Left colon (tissue), 2 donors: ENCODE measurements around the gene SPOCK1. TPM values are rescaled to one million over a fixed set of nuclear protein-coding genes. Genes with fewer than 3 reads are reported as not detected.
"Not testable (repeated sequence)": the region's sequence is repeated elsewhere in the genome, so short reads cannot be mapped to it uniquely, and the experiment has no call there.

Experiments used
- ATAC-seq: fragments of 200-7000 bp; cut with Tn5 transposase; one replicate; pipeline ENCODE4 v1.9.1; 2020; ENCODE audit warnings: mild to moderate bottlenecking, moderate library complexity
- DNase-seq, 2 donors: peaks; one replicate each; pipeline ENCODE4 v3.0.0-alpha.2; 2020
- intact Hi-C, 2 donors: fragments of 100-400 bp; cut with DNase I in 1 of 2; cut with micrococcal nuclease in 1 of 2; formaldehyde crosslinking; loops; one replicate each; pipeline versions ENCODE4 v1.11.2 to v1.14.0; 2022; cut with DNase I, micrococcal nuclease
- total RNA-seq, 2 donors: library from RNA; stranded (reverse); fragmentation: NEBNext Ultra II Directional; extraction: Animal tissue kit (Norgen Biotek cat#: 25700); gene quantifications; one replicate each; pipeline ENCODE4 v1.2.1, GENCODE V29; 2021
- donor health status: DM: no; HTN: no; CAD: no.
- donor health status: DM: yes; HTN: yes; CAD: no.

The SPOCK1 gene
- total RNA-seq, 2 donors from 2014 or later, result 2.3 to 11.1 TPM

DNA sequence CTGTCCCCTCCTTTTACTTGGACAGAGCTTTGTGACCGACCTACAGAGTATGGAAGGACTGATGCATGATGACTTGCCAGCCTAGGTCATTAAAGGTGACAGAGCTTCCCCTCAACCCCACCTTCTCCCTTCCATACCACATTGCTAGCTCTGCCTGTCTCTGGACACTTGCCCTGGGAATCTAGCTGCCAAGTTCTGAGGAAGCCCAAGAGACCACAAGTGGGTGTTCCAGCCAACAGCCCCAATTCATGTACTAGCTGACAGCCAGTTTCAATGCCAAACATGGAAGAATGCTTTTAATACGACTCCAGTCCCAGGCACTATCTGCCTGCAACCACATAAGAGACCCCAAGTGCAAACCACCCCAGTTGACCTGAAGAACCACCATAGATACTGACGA lies 477.1 kb downstream of the SPOCK1 start:
- intact Hi-C loops, result no loop called here
- ATAC-seq, result no peak

DNA sequence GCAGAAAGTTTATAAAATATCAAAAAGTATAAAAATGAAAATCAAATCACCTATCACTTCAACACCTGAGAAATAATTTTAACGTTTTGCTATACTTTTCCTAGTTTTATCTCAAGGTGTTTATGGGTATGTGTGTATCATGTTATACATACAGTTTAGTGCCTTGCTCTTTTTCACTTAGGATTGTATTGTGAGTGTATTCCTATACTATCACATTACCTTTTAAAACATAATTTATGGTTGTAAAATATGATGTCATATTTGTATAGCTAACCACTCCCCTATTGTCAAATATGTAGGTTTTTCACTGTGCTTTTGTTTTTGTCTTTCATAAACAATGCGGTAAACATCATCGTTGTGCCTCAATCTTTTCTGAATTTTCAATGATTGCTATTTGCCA lies 479.9 kb downstream of the SPOCK1 start:
- no peak for ATAC-seq

More for the DNA sequence above, 477.1 kb downstream of the SPOCK1 start:
- DNase-seq, result no peak

DNA sequence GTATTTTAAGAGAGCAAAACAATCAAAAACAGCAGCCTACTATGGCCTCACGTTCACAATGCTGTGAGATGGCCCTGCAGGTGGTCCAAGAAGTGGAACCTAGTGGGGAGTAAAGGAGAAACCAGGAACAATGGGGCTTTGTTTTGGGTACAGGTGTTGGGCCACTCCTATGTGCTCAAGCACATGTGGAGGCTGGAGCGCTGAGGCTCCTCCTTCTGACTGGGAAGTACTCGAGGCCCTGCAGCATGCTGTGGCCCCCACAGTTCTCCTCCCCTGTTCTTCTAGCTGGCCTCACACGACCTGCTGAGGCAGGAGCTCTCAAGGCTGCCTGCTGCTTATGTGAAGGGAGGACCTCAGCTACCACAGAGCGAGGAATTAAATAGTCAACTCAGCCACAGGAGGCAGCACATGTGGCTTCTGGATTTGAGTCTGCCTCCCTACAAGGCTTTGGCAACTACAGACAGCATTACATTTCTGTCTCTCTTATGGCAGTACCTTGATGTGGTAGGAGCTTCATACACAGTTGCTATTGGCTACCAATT lies 482.3 kb downstream of the SPOCK1 start:
- ATAC-seq, result no peak
- no peak for DNase-seq
- intact Hi-C loops, result no loop called here

More for the DNA sequence above, 479.9 kb downstream of the SPOCK1 start:
- no peak for DNase-seq
- intact Hi-C loops, result no loop called here

DNA sequence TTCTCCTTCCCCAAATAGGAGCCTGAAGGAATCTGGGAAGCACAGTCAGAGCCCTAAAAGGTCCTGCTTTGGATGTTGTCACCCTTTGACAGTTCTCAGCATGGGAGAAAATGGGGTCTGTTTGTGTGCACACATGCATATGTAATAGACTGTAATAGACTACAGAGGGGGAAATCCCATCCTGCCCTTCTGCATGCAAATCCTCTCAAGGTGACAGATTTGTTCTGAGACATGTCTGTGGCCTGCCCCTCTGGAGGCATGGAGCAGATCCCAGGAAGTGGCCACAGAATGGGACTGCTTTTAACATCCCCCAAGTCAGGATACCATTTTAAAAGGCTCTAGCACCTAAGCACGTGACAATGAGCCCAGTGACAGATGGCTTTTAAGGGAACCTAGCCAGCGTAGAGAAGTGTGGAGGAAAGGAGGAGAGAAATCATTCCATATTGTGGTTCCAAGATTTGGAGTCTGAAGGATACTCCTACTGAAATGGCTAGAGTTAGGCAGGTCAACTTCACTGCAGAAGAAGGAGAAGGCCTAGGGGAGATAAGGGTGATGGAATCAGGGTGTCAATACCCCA lies 483.5 kb downstream of the SPOCK1 start:
- intact Hi-C loops, result no loop called here
- ATAC-seq, result no peak

DNA sequence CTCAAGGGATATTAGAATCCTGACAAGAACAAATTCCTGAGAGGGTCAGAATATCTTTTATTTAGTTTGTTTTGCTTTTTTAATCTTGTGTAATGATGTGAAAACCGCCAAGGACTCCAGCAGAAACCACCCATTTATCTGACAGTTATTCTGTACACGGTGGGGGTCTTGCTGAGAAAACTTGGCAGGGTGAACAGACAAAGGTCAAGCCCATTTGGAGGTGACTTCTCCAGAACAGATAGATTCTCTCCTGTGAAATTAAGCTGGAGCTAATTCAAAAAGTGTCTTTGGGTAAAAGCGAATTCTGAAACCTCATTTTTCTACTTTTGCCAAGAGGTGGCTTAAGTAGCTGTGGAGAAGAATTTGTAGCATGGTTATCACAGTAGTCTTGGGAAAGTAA lies 484.4 kb downstream of the SPOCK1 start:
- intact Hi-C loops, result no loop called here
- ATAC-seq (no peak), DNase-seq (no peak)

More for the DNA sequence above, 483.5 kb downstream of the SPOCK1 start:
- DNase-seq, result no peak

DNA sequence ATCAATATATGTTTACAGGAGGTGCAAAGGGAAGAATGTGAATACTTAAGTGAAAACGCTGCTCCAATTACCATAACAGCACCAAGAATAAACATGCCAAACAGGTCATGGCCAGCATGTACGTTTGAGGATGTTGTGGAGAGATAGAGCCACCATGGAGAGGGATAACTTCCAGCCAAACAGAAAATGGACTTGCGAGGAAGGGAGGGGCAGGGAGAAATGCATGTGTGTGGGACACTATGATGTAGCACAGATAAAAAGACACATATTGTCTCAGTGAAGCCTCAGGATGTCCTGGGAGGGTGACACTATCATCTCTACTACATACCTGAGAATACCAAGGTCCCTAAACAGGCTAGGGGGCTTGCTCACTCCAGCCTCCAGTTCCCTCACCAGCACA lies 488.9 kb downstream of the SPOCK1 start:
- intact Hi-C loops, result no loop called here
- DNase-seq (no peak), ATAC-seq (no peak)

DNA sequence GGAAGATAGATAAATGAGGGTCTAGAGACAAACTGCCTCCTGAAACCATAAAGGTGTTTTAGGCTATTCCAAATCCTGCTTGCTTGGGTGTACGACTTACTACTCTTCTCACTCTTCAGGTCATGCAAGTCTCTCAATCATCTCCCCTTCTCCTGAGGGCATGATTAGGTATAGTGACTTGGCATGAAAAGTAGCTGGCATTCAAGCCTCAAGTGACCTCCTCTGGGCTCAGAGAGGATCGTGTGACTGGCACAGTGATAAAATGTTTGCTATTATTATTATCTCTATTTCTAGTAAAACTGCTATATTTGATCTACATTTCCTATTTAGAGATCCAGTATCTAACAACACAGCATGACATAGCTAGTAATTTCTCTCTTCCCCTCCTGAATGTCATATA lies 494.8 kb downstream of the SPOCK1 start:
- DNase-seq (no peak), ATAC-seq (no peak)
- intact Hi-C loops, result no loop called here

DNA sequence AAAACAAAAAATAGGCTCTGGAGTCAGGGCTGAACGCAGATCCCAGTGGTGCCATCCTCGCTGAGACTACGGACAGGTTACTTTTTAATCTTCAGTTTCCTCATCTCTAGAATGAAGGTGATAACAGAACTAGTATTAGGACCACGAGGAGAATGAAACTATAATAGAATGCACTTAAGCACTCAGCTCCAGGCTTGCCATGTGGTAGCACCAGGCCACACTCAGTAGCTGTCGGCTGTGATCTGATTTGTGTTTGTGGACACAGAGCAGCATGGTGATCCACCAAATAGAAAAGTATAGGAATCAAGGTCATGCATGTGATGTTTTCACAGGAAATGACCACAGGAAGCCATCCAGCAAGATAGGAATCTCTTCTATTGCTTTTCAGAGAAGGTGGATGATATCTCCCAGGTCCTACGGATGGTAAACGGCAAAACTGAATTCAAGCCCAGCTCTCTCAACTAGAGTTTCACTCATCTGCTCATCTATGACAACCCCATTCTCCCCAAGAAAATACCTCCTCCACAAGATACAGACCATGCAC lies 498.0 kb downstream of the SPOCK1 start:
- DNase-seq (no peak), ATAC-seq (no peak)
- intact Hi-C loops, result no loop called here

DNA sequence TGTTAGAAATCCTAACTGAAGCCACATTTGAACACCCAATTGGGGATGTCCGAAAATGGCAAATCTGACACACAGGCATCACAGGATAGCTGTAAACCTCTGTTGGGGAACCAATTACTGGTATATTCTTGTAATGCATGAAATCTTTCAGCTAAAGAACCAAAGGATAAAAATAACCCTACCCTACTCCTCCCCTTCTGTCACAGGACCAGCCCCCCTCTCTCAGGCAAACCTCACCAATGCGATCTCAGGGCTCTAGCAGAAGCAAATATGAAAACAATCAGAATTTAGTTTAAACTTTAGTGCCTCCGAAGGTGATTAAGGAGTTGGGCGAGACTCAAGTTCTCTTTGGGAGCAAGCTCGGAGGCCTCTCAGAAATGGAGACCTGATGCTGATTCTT lies 499.3 kb downstream of the SPOCK1 start:
- no peak for ATAC-seq
- DNase-seq, result no peak
- intact Hi-C loops, result no loop called here

DNA sequence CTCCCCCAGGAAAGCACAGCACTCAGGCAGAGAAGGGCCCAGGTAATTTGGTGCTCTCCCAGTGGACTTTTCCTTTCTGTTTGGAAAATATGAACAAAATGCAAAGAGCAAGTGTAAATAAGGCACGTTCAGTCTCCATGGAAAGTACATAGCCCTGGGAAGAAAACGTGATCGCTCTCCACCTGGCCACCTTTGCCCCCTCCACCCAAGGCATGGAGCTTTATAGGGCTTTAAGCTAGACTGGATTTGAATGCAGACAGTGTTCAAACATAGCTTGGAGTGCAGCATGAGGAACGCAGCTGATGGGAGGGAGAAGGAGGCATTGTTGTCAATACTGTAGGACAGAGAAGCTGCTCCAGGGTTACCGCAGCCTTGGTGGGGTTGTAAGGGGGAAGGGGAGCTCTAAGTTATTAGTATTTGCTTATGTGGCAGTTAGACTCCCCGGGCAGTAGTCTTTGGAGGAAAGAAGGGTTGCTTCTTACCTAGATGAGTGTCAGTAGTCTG lies 500.2 kb downstream of the SPOCK1 start:
- intact Hi-C loops, result no loop called here
- DNase-seq, result no peak
- peak; percentile 64 for ATAC-seq

DNA sequence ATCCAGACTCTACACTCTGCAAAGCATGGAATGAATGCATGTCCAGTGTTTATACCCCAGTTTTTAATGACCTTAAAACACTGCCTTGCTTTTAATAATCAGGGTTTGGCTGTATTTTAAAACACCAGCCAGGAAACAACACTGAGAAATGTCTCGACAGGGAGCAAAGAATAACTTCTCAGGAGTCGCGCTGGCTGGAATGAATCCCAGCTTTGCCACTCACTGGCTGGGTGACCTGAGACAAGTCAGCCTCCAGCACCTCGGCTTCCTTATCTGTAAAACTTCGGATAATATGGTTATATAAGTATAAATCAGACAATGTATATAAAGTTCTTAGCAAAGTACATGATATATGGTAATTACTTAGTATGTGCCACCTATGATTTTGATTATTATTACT lies 505.0 kb downstream of the SPOCK1 start:
- intact Hi-C loops, result no loop called here
- ATAC-seq (no peak), DNase-seq (no peak)

DNA sequence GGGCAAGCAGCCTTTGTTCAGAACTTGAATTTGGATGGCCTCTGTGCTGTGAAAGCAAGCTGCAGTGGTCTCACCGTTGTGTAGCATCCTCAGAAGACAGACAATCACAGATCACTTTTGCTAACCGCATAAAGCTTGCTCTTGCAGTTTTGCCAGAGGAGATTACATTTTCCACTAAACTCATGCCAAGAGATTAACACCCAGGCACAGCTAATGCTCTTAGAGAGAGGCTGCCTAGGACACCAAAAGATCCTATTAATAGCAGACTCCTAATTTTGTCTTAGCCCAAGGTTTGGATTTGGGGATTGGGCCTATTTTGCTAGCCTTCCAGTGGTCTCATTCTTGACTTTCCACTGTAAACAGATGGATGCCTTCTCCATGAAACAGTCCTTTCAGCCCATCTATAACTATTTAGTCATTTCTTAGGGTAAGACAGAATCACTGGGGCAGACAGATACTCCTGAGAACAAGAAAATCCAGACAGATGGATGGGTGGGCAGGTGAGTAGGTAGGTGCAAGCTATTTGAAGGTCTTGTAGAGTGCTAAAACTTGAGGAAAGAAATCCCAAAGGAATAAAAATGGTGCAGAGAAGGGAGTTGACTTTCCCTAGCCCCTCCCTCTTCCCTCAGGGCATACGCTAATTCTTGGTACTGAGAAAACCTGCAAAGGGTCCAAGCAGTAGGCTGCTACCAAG lies 506.2 kb downstream of the SPOCK1 start:
- DNase-seq (no peak), ATAC-seq (no peak)
- intact Hi-C loops, result no loop called here

DNA sequence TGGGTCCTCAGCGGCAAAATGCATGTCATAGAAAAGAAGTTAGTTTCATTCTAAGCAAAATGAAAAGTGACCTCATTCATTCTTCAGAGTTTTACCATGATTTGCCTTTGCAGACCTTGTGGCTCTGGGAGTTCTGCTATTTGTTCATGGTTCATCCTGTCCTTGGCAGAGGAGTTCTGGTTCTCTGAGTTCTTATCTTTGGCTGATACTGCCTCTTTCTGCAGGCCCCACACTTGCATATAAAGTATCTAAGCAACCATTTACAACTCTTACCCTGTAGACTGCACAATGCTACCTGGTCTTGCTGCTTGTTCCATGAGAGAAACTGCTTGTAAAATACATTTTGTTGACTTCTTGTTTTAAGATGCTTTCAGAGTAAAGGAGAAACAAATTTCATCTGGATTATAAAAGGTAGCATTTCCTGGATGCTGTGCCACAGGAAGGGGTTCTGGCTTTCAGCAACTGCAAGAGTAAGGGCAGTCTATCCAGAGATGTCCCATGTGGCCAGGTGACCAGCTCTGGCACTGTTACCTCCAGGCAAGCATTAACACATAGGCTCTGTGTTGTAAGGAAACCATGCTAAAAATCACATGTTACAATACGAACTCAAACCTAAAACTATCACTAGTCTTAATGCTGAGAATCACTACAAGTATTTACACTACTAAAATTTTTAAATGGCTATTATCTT lies 513.2 kb downstream of the SPOCK1 start:
- DNase-seq (no peak), ATAC-seq (no peak)
- intact Hi-C loops, result no loop called here

DNA sequence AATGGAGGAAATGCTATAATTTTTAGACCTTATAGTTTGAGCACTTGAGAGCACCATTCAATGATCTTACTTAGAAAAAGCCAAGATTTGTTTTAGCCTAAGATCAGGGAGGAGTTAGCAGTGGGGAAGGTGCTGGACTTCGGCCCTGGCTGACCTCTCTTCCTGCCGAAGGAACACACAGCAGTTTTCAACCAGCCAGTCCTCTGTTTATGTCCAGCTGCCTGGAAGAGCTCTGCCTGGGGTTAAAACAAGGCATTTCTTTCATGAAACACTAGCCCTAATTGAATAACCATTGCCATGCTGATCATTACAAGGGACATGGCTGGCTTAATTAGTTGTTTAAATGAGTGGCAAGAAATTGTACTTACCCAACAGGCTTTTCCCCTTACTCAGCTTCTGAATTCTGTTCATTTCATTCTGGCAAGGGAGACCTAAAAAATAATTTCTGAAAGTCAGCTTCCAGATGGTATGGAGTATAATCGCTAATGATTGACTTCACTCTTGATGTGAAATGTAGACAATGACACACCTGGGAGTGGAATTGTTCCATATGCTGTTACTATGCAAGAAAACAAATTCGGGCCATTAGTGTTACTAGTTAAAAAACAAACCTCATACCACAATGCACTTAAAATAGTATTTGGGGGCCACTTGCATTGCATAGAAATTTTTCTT lies 514.2 kb downstream of the SPOCK1 start:
- intact Hi-C loops, result no loop called here
- ATAC-seq (no peak), DNase-seq (no peak)

DNA sequence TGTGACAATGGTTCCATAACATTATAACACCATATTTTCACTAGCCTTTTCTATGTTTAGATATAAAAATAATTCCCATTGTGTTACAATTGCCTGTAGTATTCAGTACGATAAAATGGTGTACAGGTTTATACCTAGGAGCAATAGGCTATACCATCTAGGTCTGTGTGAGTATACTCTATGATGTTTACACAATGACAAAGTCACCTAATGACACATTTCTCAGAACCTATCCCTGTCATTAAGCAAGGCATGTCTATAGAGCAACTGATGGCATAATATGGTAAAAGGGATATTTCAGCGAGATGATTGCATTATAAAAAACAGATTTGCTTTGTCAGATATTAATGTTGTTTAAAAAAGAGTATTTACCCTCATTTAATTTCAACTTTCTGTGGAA lies 517.2 kb downstream of the SPOCK1 start:
- ATAC-seq (no peak), DNase-seq (no peak)
- intact Hi-C loops, result no loop called here

DNA sequence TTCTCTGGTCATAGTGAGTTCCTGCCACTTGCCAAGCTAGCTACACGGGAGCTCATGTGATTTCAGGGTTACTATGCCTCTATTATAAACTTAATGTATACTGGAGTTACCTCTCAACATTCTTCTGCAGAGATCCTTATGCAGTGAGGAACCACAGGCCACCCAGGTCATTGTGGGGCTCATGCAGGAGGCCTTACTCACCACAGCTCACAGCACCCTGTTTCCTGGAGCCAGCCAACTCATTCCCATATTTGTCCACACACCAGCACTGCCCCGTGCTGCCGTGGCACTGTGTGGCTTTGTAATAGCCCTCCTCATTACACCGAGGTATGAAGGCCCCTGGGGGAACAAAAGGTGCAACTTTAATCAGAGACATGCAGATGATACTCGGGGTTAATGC lies 520.0 kb downstream of the SPOCK1 start:
- ATAC-seq (no peak), DNase-seq (no peak)
- intact Hi-C loops, result no loop called here

DNA sequence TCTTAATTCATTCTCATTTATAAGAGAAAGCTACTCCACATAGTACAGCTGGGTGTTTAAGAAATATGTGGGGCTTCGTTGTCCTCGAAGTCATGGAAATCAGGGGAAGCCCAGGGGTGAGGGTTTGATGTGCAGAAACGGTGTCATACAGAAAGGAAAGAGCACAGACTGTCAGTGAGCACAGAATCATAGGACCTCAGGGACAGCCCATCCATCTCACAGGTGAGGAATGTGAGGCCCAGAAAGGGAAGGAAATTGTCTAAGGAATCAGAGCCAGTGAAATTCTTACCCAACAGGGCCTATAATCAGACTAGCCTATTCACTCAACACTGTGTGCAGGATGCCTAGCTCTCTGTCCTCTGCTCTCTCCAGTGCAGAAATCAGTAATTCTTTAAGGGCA lies 535.6 kb downstream of the SPOCK1 start:
- no peak for ATAC-seq
- intact Hi-C loops, result no loop called here

DNA sequence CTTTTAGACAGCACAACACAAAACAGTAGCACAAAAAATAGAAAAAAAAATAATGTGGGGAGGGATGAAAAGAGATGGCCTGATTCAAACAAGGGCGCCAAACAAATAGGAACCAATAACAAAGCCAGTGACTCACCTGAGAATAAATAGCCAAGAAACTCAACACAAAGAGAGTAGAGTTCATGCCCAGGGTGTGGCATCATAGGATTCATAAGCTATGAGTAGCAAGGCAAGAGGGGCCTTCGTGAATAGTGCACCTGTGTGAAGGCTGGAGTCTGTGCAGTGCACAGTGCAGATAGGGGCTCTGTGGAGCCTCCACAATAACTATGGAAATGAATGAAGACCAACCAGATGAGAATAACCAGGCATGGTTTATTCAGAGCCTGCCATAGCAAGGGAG lies 541.7 kb downstream of the SPOCK1 start:
- intact Hi-C loops, result no loop called here
- DNase-seq (no peak), ATAC-seq (no peak)

More for the DNA sequence above, 535.6 kb downstream of the SPOCK1 start:
- DNase-seq, result no peak

DNA sequence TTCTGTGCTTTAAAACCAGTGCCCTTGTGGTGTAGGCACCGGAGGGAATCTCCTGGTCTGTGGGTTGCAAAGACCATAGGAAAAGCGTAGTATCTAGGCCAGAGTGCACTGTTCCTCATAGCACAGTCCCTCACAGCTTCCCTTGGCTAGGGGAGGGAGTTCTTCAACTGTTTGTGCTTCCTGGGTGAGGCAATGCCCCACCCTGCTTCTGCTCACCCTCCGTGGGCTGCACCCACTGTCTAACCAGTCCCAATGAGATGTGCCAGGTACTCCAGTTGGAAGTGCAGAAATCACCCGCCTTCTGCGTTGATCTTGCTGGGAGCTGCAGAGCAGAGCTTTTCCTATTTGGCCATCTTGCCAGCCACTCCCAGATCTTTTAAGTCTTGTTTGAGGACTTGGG lies 545.0 kb downstream of the SPOCK1 start:
- ATAC-seq, intact Hi-C loops, DNase-seq: not testable (repeated sequence)
